Activated naive CD4-positive, alpha-beta T cell treated with anti-CD3 and anti-CD28 coated beads, Interleukin-2, amount 50 U/mL, for 72 hours (primary cell): ENCODE data around the gene ARHGEF10L. TPM values are rescaled to one million over a fixed set of nuclear protein-coding genes. Genes with fewer than 3 reads are reported as not detected.
A peak's percentile ranks its signal among the peaks of the same experiment; 100 is the strongest.

Experiments
- ATAC-seq, 2 donors: fragments of 150-1000 bp; cut with Tn5 transposase; 2 replicates each; pipeline ENCODE4 v1.10.0; 2021; ENCODE audit warnings: mild to moderate bottlenecking in 2 of 2, moderate library complexity in 2 of 2
- DNase-seq, 2 donors: peaks; one replicate each; pipeline ENCODE4 v3.0.0; 2021 to 2022; ENCODE audit warnings: low spot score in 2 of 2
- H3K27ac Mint-ChIP-seq, 2 donors: one replicate each; pipeline ENCODE4 v1.8.0; 2022; ENCODE audit warnings: mild to moderate bottlenecking in 2 of 2, mixed read lengths in 2 of 2
- H3K36me3 Mint-ChIP-seq, 2 donors: one replicate each; pipeline ENCODE4 v1.8.0; 2022; ENCODE audit warnings: mixed read lengths in 2 of 2
- H3K9me3 Mint-ChIP-seq, 2 donors: one replicate each; pipeline ENCODE4 v1.8.0; 2022; ENCODE audit warnings: mixed read lengths in 2 of 2
- total RNA-seq, 2 donors: library from RNA; stranded (reverse); gene quantifications; one replicate each; pipeline ENCODE4 v1.2.3, GENCODE V29; 2022

ARHGEF10L gene
- total RNA-seq, 2 donors from 2014 or later, result not detected

- DNase-seq (no peak), ATAC-seq (no peak)
- no peaks in the 10 kb centered on the region for H3K9me3 Mint-ChIP-seq
- H3K36me3 Mint-ChIP-seq, result no peaks in the 10 kb centered on the region
- H3K27ac Mint-ChIP-seq, result no peak overlapping the region
These were observed 54.5 kb downstream of the ARHGEF10L start for GRCh38 chr1:17594026-17594425.

GRCh38 chr1:17594690-17595601 lies 55.4 kb downstream of the ARHGEF10L start:
- Mint-ChIP-seq H3K9me3 (no peaks in the 10 kb centered on the region), H3K27ac (peak overlapping the region in 1 of 2 donors; percentile 50), H3K36me3 (no peaks in the 10 kb centered on the region)
- ATAC-seq (no peak), DNase-seq (no peak)

- H3K9me3 Mint-ChIP-seq, result no peaks in the 10 kb centered on the region
- no peaks in the 10 kb centered on the region for H3K36me3 Mint-ChIP-seq
- DNase-seq (no peak), ATAC-seq (no peak)
- H3K27ac Mint-ChIP-seq, result peak overlapping the region in 1 of 2 donors; percentile 29
These were observed 56.1 kb downstream of the ARHGEF10L start for GRCh38 chr1:17595602-17595925.

- no peak for ATAC-seq
- Mint-ChIP-seq H3K36me3 (no peaks in the 10 kb centered on the region), H3K27ac (no peak overlapping the region), H3K9me3 (no peaks in the 10 kb centered on the region)
- DNase-seq, result no peak
These were observed 56.7 kb downstream of the ARHGEF10L start for GRCh38 chr1:17596186-17596585.

- no peak for ATAC-seq
- Mint-ChIP-seq H3K9me3 (no peaks in the 10 kb centered on the region), H3K36me3 (no peaks in the 10 kb centered on the region), H3K27ac (no peak overlapping the region)
- no peak for DNase-seq
These were observed 57.4 kb downstream of the ARHGEF10L start for GRCh38 chr1:17596651-17597509.

GRCh38 chr1:17597651-17598050 lies 58.2 kb downstream of the ARHGEF10L start:
- no peak for ATAC-seq
- Mint-ChIP-seq H3K9me3 (no peaks in the 10 kb centered on the region), H3K36me3 (no peaks in the 10 kb centered on the region), H3K27ac (no peak overlapping the region)
- no peak for DNase-seq

GRCh38 chr1:17598251-17598650 lies 58.8 kb downstream of the ARHGEF10L start:
- H3K27ac Mint-ChIP-seq, result no peak overlapping the region

GRCh38 chr1:17599291-17599953 lies 59.9 kb downstream of the ARHGEF10L start:
- DNase-seq (no peak), ATAC-seq (no peak)
- Mint-ChIP-seq H3K9me3 (no peaks in the 10 kb centered on the region), H3K36me3 (no peaks in the 10 kb centered on the region), H3K27ac (no peak overlapping the region)

More at GRCh38 chr1:17598251-17598650, 58.8 kb downstream of the ARHGEF10L start:
- Mint-ChIP-seq H3K36me3 (no peaks in the 10 kb centered on the region), H3K9me3 (no peaks in the 10 kb centered on the region)
- DNase-seq (no peak), ATAC-seq (no peak)

GRCh38 chr1:17599954-17600300 lies 60.4 kb downstream of the ARHGEF10L start:
- Mint-ChIP-seq H3K36me3 (no peaks in the 10 kb centered on the region), H3K27ac (no peak overlapping the region), H3K9me3 (no peaks in the 10 kb centered on the region)
- DNase-seq, result no peak
- no peak for ATAC-seq

- no peak overlapping the region for H3K27ac Mint-ChIP-seq
- no peaks in the 10 kb centered on the region for H3K9me3 Mint-ChIP-seq
- DNase-seq (no peak), ATAC-seq (no peak)
- no peaks in the 10 kb centered on the region for H3K36me3 Mint-ChIP-seq
These were observed 60.8 kb downstream of the ARHGEF10L start for GRCh38 chr1:17600321-17600720.

- Mint-ChIP-seq H3K9me3 (no peaks in the 10 kb centered on the region), H3K36me3 (no peaks in the 10 kb centered on the region), H3K27ac (no peak overlapping the region)
- no peak for DNase-seq
- no peak for ATAC-seq
These were observed 62.3 kb downstream of the ARHGEF10L start for GRCh38 chr1:17601643-17602382.

GRCh38 chr1:17603091-17603841 lies 63.8 kb downstream of the ARHGEF10L start:
- Mint-ChIP-seq H3K36me3 (no peaks in the 10 kb centered on the region), H3K27ac (no peak overlapping the region), H3K9me3 (no peaks in the 10 kb centered on the region)
- DNase-seq (no peak), ATAC-seq (no peak)

- Mint-ChIP-seq H3K36me3 (no peaks in the 10 kb centered on the region), H3K27ac (no peak overlapping the region), H3K9me3 (no peaks in the 10 kb centered on the region)
- no peak for ATAC-seq
- DNase-seq, result no peak
These were observed 66.3 kb downstream of the ARHGEF10L start for GRCh38 chr1:17605582-17606344.

GRCh38 chr1:17606826-17607440 lies 67.4 kb downstream of the ARHGEF10L start:
- H3K36me3 Mint-ChIP-seq, result no peaks in the 10 kb centered on the region
- ATAC-seq, result peak; percentile 34 to 43
- H3K9me3 Mint-ChIP-seq, result no peaks in the 10 kb centered on the region
- H3K27ac Mint-ChIP-seq, result no peak overlapping the region
- peak in 1 of 2 donors; percentile 74 for DNase-seq
